AG08396 (cell line): ENCODE measurements around the gene PIP4K2B.
"Not testable (repeated sequence)": the region's sequence is repeated elsewhere in the genome, so short reads cannot be mapped to it uniquely, and the experiment has no call there.

Experiments
- DNase-seq: peaks from one replicate; pipeline ENCODE4 v3.0.0; 2012; ENCODE audit warnings: low spot score, mixed read lengths

The PIP4K2B gene

GRCh38 chr17:38799501-38800236 lies at the start of gene PIP4K2B:
TSS of gene PIP4K2B (minus strand) at chr17:38799556. CDS start at chr17:38799424, 132 bp downstream.
- DNase-seq = peak; percentile 98

GRCh38 chr17:38848557-38848891 lies 49.2 kb upstream of the PIP4K2B start:
- DNase-seq = no peak

GRCh38 chr17:38844261-38844757 lies 45.0 kb upstream of the PIP4K2B start:
- DNase-seq = no peak

GRCh38 chr17:38825762-38826247 lies 26.4 kb upstream of the PIP4K2B start:
- no peak for DNase-seq

GRCh38 chr17:38824899-38825761 lies 25.8 kb upstream of the PIP4K2B start, which contains the start of gene CWC25:
TSS of gene CWC25 (minus strand) at chr17:38825321. CDS start at chr17:38825183, 138 bp downstream.
- peak; percentile 92 for DNase-seq

- peak; percentile 42 for DNase-seq
Observed at GRCh38 chr17:38815576-38816193, 16.3 kb upstream of the PIP4K2B start.

GRCh38 chr17:38809828-38810227 lies 10.5 kb upstream of the PIP4K2B start:
- no peak for DNase-seq

GRCh38 chr17:38800237-38800760 lies 943 bp upstream of the PIP4K2B start:
- no peak for DNase-seq

- DNase-seq = peak; percentile 60
Observed at GRCh38 chr17:38798614-38799500, 499 bp downstream of the PIP4K2B start.

GRCh38 chr17:38797828-38798227 lies 1.5 kb downstream of the PIP4K2B start:
- DNase-seq = no peak

GRCh38 chr17:38797158-38797490 lies 2.2 kb downstream of the PIP4K2B start:
- DNase-seq = no peak

- no peak for DNase-seq
Observed at GRCh38 chr17:38796451-38797157, 2.8 kb downstream of the PIP4K2B start.

- DNase-seq = no peak
Observed at GRCh38 chr17:38794221-38794620, 5.1 kb downstream of the PIP4K2B start.

- DNase-seq = no peak
Observed at GRCh38 chr17:38791162-38791561, 8.2 kb downstream of the PIP4K2B start.

- DNase-seq = not testable (repeated sequence)
Observed at GRCh38 chr17:38790148-38790707, 9.1 kb downstream of the PIP4K2B start.

GRCh38 chr17:38789185-38789584 lies 10.2 kb downstream of the PIP4K2B start:
- DNase-seq = peak; percentile 42

- DNase-seq = not testable (repeated sequence)
Observed at GRCh38 chr17:38787999-38788398, 11.4 kb downstream of the PIP4K2B start.

GRCh38 chr17:38786372-38786771 lies 13.0 kb downstream of the PIP4K2B start:
- no peak for DNase-seq

- no peak for DNase-seq
Observed at GRCh38 chr17:38783227-38783626, 16.1 kb downstream of the PIP4K2B start.
